ENCODE data around the gene FEM1A.

GRCh38 chr19:4844348-4845179 is 53.0 kb downstream of the FEM1A start:
- TF ChIP-seq EGR1 (IDR thresholded peaks at IDR 0.05) (no peak), YY1 (IDR thresholded peaks at IDR 0.05; ENCODE audit: low read depth) (no peak), MAX (IDR thresholded peaks at IDR 0.05) (no peak), TAF1 (IDR thresholded peaks at IDR 0.05; ENCODE audit: low read depth) (no peak), CEBPB (IDR thresholded peaks at IDR 0.05) (no peak), REST (IDR thresholded peaks at IDR 0.05; ENCODE audit: low read depth) (no peak), USF1 (IDR thresholded peaks at IDR 0.05) (no peak), EP300 (IDR thresholded peaks at IDR 0.05; ENCODE audit: borderline replicate concordance) (no peak), FOXM1 (IDR thresholded peaks at IDR 0.05; ENCODE audit: borderline replicate concordance, low read depth) (no peak)
